Measurements from ENCODE around the gene CNTN1.

CNTN1 gene

DNA sequence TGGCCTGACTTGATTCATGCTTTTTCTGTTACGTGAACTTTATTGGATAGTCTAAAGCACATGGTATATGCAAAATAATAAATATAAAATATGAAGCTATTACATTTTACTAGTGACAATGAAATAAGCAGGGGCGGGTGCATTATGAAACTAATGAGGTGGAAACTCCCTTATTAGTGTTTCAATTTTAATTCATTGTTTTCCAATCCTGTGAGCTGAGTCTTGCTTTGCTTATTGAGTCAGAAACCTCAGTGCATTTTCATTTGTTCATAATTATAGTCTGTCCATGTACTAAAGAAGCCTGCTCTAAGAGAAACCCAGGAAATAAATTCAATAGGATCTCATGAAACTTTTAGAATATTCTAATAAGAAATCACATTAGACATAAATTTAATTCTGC, 78.5 kb downstream of the CNTN1 start:
- Mint-ChIP-seq H3K27me3 (no peaks in the 10 kb centered on the region), H3K27ac (no peak overlapping the region), H3K4me1 (no peaks in the 10 kb centered on the region), H3K4me3 (no peak overlapping the region), H3K36me3 (ENCODE audit: low read depth) (no peaks in the 10 kb centered on the region), H3K9me3 (no peaks in the 10 kb centered on the region)
- DNase-seq (no peak), ATAC-seq (no peak)

DNA sequence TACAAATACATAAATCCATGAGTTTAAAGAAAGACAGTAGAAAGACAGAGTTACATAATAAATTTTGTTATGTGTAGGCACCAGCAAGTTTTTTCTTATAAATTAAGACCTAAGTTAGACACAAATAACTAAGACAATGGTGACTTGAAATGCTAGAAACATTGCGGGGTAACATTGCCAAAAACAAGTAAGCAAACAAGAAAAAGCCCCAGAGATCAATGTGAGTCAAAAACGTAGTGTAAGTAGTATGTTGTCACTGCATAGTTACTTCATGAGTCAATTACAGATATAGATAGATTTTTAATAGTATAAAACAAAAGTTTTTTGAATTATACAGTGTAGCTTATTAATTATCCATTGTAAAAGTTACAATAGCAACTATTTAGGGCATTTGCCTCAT, 83.4 kb downstream of the CNTN1 start:
- no peak overlapping the region for H3K4me3 Mint-ChIP-seq

DNA sequence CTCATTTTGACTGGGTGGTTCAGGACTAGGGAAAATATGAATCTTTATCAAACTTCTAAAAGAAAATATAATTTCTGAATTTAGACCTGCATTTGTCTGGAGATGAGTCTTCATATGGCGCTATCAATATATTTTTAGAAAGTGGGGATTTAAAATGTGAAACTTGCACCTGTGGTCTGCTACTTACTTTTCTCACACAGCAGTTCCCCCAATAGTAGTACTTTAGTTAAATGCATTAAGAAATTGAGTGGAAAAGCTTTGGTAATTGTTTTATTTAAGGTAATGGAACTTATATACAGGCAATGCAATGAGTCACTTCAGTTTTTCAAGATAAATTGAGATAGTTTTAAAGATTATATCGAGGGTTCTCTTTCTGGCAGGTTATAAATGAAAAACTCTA, 91.9 kb downstream of the CNTN1 start:
- DNase-seq, result no peak
- no peaks in the 10 kb centered on the region for H3K36me3 Mint-ChIP-seq (ENCODE audit: low read depth)
- H3K4me1 Mint-ChIP-seq, result no peaks in the 10 kb centered on the region
- no peaks in the 10 kb centered on the region for H3K9me3 Mint-ChIP-seq
- no peak for ATAC-seq
- H3K27ac Mint-ChIP-seq, result no peak overlapping the region
- H3K4me3 Mint-ChIP-seq, result no peak overlapping the region
- no peaks in the 10 kb centered on the region for H3K27me3 Mint-ChIP-seq

More for the DNA sequence above, 83.4 kb downstream of the CNTN1 start:
- no peaks in the 10 kb centered on the region for H3K4me1 Mint-ChIP-seq
- H3K27ac Mint-ChIP-seq, result no peak overlapping the region
- DNase-seq (no peak), ATAC-seq (no peak)
- H3K9me3 Mint-ChIP-seq, result no peaks in the 10 kb centered on the region
- no peaks in the 10 kb centered on the region for H3K27me3 Mint-ChIP-seq
- H3K36me3 Mint-ChIP-seq (ENCODE audit: low read depth), result no peaks in the 10 kb centered on the region

DNA sequence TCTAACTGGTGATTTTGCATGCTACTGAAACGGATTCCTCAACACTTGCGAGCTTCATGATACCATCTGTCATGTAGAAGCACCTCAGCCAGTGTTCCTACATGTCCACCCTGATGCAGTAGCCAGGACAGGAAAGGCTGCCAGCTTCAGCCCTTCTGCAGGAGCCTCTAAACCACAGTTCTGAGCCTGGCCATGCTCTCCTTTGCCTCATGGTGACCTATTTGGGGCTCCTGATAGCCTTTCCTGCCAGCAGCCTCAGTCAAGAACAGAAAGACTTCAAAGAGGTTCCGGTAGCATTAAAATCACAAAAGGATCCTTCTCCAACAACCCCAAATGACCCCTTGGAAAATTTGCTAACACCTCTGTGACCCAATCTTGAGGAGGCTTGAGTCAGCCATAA, 96.0 kb downstream of the CNTN1 start:
- H3K4me1 Mint-ChIP-seq, result no peaks in the 10 kb centered on the region
- H3K27ac Mint-ChIP-seq, result no peak overlapping the region
- no peaks in the 10 kb centered on the region for H3K9me3 Mint-ChIP-seq
- no peak overlapping the region for H3K4me3 Mint-ChIP-seq
- no peak for DNase-seq
- no peak for ATAC-seq
- no peaks in the 10 kb centered on the region for H3K27me3 Mint-ChIP-seq
- H3K36me3 Mint-ChIP-seq (ENCODE audit: low read depth), result no peaks in the 10 kb centered on the region

DNA sequence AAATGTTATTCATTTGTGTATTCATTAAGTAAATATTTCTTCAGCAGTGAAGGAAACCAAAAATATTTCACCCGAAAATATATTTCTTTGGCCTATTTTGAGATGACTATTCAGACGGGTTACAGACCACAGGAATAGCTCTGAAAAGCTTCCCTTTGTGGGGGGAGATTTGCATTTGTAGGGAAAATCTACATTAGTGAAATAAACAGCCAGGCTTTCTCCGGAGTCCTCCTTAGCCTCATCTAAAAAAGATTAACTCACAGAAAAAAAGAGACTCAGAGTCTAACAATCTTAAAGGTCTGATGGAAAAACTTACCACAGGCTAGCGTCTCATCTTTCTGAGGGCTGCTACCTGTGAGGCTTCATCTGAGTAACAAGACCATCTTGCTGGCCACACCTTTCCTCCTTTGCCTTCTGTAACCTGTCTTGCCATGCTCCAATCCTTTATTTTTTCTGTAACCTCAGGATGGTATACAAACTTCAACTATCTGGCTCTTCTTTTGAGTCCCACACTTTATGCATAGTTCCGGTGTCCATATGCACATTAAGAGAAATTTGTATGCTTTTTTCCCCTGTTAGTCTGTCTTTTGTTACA, 100.7 kb downstream of the CNTN1 start:
- no peak for ATAC-seq
- no peak overlapping the region for H3K4me3 Mint-ChIP-seq
- no peak overlapping the region for H3K27ac Mint-ChIP-seq
- no peaks in the 10 kb centered on the region for H3K4me1 Mint-ChIP-seq
- H3K27me3 Mint-ChIP-seq, result no peaks in the 10 kb centered on the region
- DNase-seq, result no peak
- H3K9me3 Mint-ChIP-seq, result no peaks in the 10 kb centered on the region
- no peaks in the 10 kb centered on the region for H3K36me3 Mint-ChIP-seq (ENCODE audit: low read depth)

DNA sequence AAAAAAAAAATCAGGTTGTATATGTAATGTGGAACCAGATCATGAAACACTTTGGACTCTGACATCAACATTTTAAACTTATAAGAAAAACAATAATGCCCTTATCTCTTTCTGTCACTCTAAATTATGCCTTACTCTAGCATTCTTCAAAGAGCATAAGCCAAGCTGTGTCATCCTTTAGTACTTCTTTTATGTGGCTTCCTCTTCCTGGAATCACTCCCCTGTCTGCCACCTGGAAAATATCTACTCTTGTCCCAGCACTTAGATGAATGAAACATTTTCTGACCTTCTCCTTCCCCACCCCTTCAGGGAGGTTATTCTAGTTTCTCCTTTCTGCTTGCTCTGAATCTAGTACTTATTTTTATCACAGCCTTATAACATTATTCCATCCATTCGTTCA, 101.2 kb downstream of the CNTN1 start:
- H3K4me1 Mint-ChIP-seq, result no peaks in the 10 kb centered on the region
- H3K4me3 Mint-ChIP-seq, result no peak overlapping the region
- no peaks in the 10 kb centered on the region for H3K9me3 Mint-ChIP-seq

DNA sequence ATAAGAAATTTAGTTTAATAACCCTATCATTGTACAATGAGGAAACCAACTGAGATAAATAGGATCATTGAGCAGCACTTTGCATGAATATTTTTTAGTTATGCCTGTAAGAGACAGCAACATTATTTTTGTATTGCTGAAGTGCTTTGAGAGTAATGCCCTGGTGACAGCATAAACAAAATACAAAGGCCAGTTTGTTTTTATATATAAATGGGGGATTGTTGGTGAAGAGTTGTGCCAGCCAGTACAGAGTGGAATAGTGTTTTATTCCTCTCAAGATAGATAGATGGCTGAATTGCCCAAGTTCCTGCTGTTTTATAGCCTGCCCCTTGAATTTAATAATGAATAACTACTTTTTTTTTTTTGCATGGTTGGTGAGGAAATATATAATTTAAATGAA, 101.8 kb downstream of the CNTN1 start:
- ATAC-seq, result no peak
- Mint-ChIP-seq H3K36me3 (ENCODE audit: low read depth) (no peaks in the 10 kb centered on the region), H3K9me3 (no peaks in the 10 kb centered on the region), H3K4me1 (no peaks in the 10 kb centered on the region), H3K27ac (no peak overlapping the region), H3K4me3 (no peak overlapping the region), H3K27me3 (no peaks in the 10 kb centered on the region)
- no peak for DNase-seq

More for the DNA sequence above, 101.2 kb downstream of the CNTN1 start:
- DNase-seq, result no peak
- H3K27ac Mint-ChIP-seq, result no peak overlapping the region
- H3K27me3 Mint-ChIP-seq, result no peaks in the 10 kb centered on the region
- H3K36me3 Mint-ChIP-seq (ENCODE audit: low read depth), result no peaks in the 10 kb centered on the region
- no peak for ATAC-seq

DNA sequence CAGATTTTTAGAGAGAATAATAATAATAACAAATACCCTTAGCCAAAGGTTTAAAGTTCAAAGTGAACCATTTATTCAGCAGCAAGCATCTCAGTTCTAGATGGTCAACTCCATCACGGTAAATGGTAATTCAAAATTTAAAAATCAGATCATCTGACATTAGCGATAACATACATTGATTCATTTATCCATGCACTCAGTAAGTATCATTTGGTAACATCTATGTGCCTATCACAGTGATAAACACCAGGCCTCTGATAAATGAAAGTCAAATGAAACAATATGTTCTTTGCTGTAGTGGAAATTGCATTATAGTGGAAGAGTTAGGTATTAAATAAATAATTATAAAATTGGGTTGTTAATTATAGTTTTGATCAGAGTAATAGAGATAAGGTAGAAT, 108.8 kb downstream of the CNTN1 start:
- Mint-ChIP-seq H3K36me3 (ENCODE audit: low read depth) (no peaks in the 10 kb centered on the region), H3K27ac (no peak overlapping the region), H3K9me3 (peaks cover 7% of the 10 kb centered on the region), H3K27me3 (no peaks in the 10 kb centered on the region), H3K4me3 (no peak overlapping the region), H3K4me1 (no peaks in the 10 kb centered on the region)
- ATAC-seq (no peak), DNase-seq (no peak)

DNA sequence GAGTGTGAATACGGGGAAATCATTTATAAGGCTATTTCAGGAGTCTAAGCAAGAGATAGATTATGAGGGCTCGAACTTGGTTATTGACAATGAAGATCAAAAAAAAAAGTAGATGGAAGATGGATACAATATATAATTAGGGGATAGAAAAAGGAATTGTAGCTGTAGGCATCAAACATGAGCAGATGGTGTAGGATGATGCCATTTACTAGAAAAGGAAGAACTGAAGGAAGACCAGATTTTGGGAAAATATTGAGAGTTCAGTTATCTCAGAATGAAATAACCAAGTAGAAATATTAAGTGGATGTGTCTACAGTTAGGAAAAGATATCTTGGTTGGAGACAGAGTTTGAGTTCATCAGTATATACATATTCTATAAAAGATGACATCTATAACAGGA, 109.6 kb downstream of the CNTN1 start:
- Mint-ChIP-seq H3K27ac (no peak overlapping the region), H3K36me3 (ENCODE audit: low read depth) (no peaks in the 10 kb centered on the region), H3K9me3 (peaks cover 7% of the 10 kb centered on the region), H3K4me3 (no peak overlapping the region), H3K4me1 (no peaks in the 10 kb centered on the region), H3K27me3 (no peaks in the 10 kb centered on the region)
- no peak for DNase-seq
- ATAC-seq, result no peak

DNA sequence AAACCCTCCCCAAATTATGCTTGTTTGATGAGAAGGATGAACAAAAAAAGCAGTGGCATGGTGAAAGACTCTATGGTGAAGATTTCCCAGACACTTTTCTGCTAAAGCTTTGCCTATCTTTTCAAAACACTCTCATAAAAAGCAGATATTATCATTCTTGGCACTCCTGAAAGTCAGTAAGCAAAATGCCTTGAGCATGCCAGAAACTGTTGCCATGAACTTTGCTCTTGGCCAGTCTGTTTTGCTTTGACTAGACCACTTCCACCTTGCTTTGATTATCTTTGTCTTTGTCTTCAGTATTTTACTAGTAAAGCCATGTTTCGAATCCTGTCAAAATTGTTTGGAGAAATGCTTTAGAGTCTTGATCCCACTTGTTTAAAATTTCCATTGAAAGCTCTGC, 110.4 kb downstream of the CNTN1 start:
- Mint-ChIP-seq H3K36me3 (ENCODE audit: low read depth) (no peaks in the 10 kb centered on the region), H3K9me3 (peaks cover 7% of the 10 kb centered on the region), H3K4me3 (no peak overlapping the region), H3K4me1 (no peaks in the 10 kb centered on the region), H3K27me3 (no peaks in the 10 kb centered on the region), H3K27ac (no peak overlapping the region)
- DNase-seq, result no peak
- ATAC-seq, result no peak

DNA sequence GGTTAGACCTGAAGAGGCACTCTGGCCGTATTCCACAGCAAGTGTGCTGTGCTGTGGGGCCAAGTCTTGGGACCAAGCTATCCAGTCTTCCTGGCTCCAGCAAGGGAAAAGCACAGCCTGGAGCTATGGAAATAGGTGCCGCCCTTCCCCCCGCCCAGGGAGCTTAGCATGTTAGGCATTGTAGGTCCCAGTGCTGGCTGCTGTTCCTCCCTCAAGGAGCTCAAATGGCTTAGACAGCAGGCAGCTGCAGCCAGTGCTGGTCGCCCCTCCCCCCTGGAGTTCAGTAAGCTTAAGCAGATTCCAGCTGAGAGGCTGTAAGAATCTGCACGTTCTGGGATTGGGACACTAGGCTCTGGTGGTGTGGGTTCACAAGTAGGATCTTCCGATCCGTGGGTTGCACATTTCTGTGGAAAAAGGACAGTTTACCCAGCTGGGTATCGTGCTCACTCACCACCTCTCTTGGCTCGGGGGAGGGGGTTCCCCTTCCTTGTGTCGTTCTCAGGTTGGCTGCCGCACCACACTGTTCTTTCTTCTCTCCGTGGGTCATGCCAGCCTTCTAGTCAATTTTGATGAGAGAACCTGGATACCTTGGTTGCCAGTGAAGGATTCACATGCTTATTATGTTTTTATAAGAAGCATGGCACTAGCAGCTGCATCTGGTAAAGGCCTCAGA, 127.3 kb downstream of the CNTN1 start:
- ATAC-seq, result no peak
- Mint-ChIP-seq H3K9me3 (no peaks in the 10 kb centered on the region), H3K4me3 (no peak overlapping the region), H3K4me1 (no peaks in the 10 kb centered on the region), H3K36me3 (ENCODE audit: low read depth) (no peaks in the 10 kb centered on the region), H3K27ac (no peak overlapping the region), H3K27me3 (no peaks in the 10 kb centered on the region)
- no peak for DNase-seq

DNA sequence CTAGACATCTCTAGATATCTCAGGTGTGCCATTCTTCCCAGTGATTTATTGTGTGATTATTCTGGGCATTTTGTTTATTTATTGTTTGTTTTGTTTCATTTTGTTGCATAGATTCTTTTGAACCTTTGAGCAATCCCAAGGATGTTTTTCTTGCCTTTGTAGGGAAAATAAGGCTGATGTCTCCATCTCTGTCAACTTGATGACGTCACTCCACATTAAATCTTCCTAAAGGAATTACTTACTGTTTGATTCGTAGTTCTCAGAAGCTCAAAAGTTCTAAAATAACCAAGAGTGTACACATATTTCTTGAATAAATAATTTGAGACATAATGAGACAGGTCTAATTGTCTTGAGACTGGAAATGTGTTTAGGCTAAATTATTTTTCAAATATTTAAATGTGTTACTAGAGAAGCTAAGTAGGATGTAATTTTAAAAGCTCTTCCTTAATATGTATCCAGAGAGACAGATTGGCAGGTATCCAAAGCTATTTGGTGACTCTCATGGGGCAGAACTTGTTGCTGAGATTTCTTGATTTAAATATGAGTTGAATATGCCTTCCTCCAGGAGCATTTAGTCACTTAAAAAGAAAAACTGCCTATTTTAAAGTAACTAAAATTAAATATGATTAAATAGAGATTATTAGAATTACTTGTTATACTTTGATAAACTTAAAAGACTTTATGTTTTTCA, 128.7 kb downstream of the CNTN1 start:
- Mint-ChIP-seq H3K36me3 (ENCODE audit: low read depth) (no peaks in the 10 kb centered on the region), H3K27me3 (no peaks in the 10 kb centered on the region), H3K9me3 (no peaks in the 10 kb centered on the region), H3K27ac (no peak overlapping the region), H3K4me3 (no peak overlapping the region), H3K4me1 (no peaks in the 10 kb centered on the region)
- ATAC-seq (no peak), DNase-seq (no peak)

DNA sequence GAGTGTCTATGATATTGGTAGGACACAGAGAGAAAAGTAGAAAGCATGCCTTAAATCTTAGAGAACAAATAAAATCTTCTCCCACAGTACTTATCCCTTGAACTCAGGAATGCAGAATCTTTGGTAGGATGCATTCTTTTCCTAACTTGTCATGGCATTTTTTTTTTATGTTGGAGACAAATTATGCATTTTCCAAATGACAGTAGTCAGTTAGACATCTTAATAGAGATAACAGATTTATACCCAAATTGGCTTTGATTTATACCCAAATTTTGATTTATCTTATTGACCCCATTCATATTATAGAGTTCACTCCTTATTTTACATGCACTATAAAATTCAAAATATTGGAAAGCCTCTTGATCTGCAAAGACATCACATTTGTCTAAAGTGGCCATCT, 132.9 kb downstream of the CNTN1 start:
- H3K4me1 Mint-ChIP-seq, result no peaks in the 10 kb centered on the region
- H3K36me3 Mint-ChIP-seq (ENCODE audit: low read depth), result no peaks in the 10 kb centered on the region
- H3K9me3 Mint-ChIP-seq, result no peaks in the 10 kb centered on the region
- no peaks in the 10 kb centered on the region for H3K27me3 Mint-ChIP-seq
- H3K4me3 Mint-ChIP-seq, result no peak overlapping the region
- ATAC-seq (no peak), DNase-seq (no peak)
- H3K27ac Mint-ChIP-seq, result no peak overlapping the region

DNA sequence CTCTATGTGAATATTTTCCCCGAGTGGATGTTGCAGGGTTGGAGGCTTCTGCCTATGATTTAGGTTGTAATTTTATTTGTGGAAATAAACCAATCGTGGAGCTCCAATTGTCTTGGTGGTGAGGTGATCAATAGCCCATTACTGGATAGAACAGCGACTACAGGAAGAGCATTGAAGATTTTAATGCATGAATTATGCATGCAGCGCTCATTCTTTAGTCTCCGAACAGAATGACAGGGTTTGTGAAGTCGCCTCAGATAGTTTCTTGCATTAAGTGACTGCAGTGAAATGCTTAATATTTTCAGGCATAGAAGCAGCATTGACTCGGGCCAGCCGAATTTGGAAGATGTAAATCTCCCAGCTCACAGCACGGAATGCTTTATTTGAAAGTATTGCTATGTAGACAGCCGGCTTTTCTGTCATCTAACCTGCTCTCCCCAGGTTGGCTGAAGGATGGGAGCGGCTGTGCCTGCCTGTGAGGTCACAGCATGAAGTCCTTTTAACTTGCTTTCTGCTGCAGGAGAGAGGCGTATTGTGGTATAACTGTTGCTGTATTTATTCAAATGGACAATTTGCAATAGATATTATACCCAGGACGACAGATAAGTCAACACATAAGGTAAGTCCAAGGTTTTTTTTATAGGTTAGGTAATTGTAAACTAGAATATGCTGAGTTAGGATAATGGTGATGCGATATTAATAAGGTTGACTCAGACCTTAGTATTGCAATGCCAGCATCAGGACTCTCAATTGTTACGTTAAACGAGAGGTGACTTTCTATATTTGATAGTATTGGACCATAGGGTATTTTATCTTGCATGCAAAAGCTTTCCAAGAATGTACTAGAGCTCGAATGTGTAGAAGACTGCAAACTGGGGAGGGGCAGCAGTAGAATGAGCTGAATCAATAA, 135.7 kb downstream of the CNTN1 start:
- DNase-seq, result no peak
- H3K36me3 Mint-ChIP-seq (ENCODE audit: low read depth), result no peaks in the 10 kb centered on the region
- no peak overlapping the region for H3K4me3 Mint-ChIP-seq
- no peak for ATAC-seq
- no peaks in the 10 kb centered on the region for H3K9me3 Mint-ChIP-seq
- no peaks in the 10 kb centered on the region for H3K27me3 Mint-ChIP-seq
- H3K27ac Mint-ChIP-seq, result no peak overlapping the region
- H3K4me1 Mint-ChIP-seq, result no peaks in the 10 kb centered on the region

DNA sequence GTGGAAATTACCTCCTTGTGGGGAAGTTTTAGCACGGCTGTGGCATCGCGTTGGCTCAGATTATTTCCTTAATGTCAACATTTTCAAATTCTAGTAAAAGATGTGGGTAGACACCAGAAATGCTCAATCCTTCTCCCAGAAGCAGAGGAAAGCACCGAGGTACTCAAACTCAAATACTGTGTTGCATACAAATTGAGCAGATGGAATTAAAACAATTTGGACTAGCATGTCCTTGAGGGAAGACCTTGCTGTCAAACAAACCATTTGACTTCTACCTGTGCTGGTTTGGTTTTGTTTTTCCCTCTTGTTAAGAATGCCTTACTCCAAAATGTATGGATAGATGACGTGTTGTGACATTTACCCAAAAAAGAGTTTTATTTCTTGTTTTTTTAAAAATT, 136.4 kb downstream of the CNTN1 start:
- no peak for ATAC-seq
- Mint-ChIP-seq H3K4me3 (no peak overlapping the region), H3K36me3 (ENCODE audit: low read depth) (no peaks in the 10 kb centered on the region), H3K9me3 (no peaks in the 10 kb centered on the region), H3K27me3 (no peaks in the 10 kb centered on the region), H3K4me1 (no peaks in the 10 kb centered on the region), H3K27ac (no peak overlapping the region)
- DNase-seq, result no peak

Data from activated naive CD8-positive, alpha-beta T cell treated with anti-CD3 and anti-CD28 coated beads, Interleukin-2, amount 50 U/mL, for 24 hours (primary cell).